Peyer's patch (tissue), 4 donors: ENCODE measurements around the gene CERT1. TPM values are rescaled to one million over a fixed set of nuclear protein-coding genes. Genes with fewer than 3 reads are reported as not detected.

Experiments used
- DNase-seq, 3 donors: peaks; one replicate each; pipeline ENCODE4 v3.0.0-alpha.2; 2017 to 2019
- H3K27ac ChIP-seq, 4 donors: fragments of 200-600 bp; sonication (generic); one replicate each; pipeline ENCODE4 v1.5.1; 2016 to 2019
- H3K27me3 ChIP-seq, 2 donors: fragments of 200-600 bp; sonication (generic); one replicate each; pipeline ENCODE4 v1.5.1; 2019
- H3K36me3 ChIP-seq, 3 donors: fragments of 200-600 bp; sonication (generic); one replicate each; pipeline ENCODE4 v1.5.1; 2016 to 2019
- H3K4me1 ChIP-seq, 4 donors: fragments of 200-600 bp; sonication (generic); one replicate each; pipeline ENCODE4 v1.5.1; 2016 to 2019
- H3K4me3 ChIP-seq, 4 donors: fragments of 200-600 bp; sonication (generic); 1 replicate in 3 of 4; 2 replicates in 1 of 4; pipeline ENCODE4 v1.5.1; 2016 to 2019; ENCODE audit warnings: mild to moderate bottlenecking in 1 of 4
- H3K9me3 ChIP-seq, 4 donors: fragments of 200-600 bp; sonication (generic); one replicate each; pipeline ENCODE4 v1.5.1; 2016 to 2019; ENCODE audit warnings: mild to moderate bottlenecking in 1 of 4
- POLR2A ChIP-seq, 2 donors: fragments of 450-650 bp; IDR thresholded peaks; one replicate each; pipeline ENCODE4 v1.5.1; 2017; ENCODE audit warnings: antibody characterized with exemption in 2 of 2, mild to moderate bottlenecking in 2 of 2, moderate library complexity in 2 of 2
- total RNA-seq, 4 donors: library from RNA; depleted of rRNA; stranded (reverse); fragments of >200 nt; gene quantifications; one replicate each; pipeline ENCODE4 v1.1.0, GENCODE V29; 2016
- TF ChIP-seq, protein P1 (sequence below), 6 experiments: fragments of 450-650 bp in 4 of 6; fragments of 200-600 bp in 2 of 6; sonication (generic) in 1 of 6; IDR thresholded peaks; one replicate each; pipeline ENCODE4 v1.5.1; 2017 to 2019; ENCODE audit warnings: antibody characterized with exemption in 6 of 6, mild to moderate bottlenecking in 3 of 6, moderate library complexity in 1 of 6

The CERT1 gene
- total RNA-seq, 4 donors from 2014 or later, result 32.2 to 52.0 (median 39.6) TPM

DNA sequence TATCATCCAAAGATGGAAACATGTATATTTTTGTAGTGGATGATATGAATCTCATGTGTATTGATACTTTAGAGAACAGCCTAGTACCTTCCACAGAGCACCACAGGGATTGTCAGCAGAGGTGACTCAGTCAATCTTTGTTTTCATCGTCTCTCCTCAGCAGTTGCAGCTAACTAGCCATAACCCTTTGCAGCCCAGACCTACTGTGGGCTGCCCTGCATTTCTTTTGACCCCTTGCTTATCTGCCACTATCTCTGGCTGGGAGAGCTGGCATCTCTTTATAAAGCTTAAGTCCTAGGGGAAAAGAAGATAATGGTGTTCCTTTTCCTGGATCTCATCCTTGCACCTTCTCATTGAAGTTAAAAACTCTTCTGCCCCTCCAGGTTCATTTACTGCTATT is 145.7 kb downstream of the CERT1 start:
- no peak for TF ChIP-seq POLR2A (IDR thresholded peaks at IDR 0.05)
- TF ChIP-seq, protein P1, sequence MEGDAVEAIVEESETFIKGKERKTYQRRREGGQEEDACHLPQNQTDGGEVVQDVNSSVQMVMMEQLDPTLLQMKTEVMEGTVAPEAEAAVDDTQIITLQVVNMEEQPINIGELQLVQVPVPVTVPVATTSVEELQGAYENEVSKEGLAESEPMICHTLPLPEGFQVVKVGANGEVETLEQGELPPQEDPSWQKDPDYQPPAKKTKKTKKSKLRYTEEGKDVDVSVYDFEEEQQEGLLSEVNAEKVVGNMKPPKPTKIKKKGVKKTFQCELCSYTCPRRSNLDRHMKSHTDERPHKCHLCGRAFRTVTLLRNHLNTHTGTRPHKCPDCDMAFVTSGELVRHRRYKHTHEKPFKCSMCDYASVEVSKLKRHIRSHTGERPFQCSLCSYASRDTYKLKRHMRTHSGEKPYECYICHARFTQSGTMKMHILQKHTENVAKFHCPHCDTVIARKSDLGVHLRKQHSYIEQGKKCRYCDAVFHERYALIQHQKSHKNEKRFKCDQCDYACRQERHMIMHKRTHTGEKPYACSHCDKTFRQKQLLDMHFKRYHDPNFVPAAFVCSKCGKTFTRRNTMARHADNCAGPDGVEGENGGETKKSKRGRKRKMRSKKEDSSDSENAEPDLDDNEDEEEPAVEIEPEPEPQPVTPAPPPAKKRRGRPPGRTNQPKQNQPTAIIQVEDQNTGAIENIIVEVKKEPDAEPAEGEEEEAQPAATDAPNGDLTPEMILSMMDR (IDR thresholded peaks at IDR 0.05), result no peak
- Histone ChIP-seq H3K36me3 (peaks cover 0 to 18% (median 0%) of the 10 kb centered on the region in 3 donors), H3K27me3 (no peaks in the 10 kb centered on the region)

DNA sequence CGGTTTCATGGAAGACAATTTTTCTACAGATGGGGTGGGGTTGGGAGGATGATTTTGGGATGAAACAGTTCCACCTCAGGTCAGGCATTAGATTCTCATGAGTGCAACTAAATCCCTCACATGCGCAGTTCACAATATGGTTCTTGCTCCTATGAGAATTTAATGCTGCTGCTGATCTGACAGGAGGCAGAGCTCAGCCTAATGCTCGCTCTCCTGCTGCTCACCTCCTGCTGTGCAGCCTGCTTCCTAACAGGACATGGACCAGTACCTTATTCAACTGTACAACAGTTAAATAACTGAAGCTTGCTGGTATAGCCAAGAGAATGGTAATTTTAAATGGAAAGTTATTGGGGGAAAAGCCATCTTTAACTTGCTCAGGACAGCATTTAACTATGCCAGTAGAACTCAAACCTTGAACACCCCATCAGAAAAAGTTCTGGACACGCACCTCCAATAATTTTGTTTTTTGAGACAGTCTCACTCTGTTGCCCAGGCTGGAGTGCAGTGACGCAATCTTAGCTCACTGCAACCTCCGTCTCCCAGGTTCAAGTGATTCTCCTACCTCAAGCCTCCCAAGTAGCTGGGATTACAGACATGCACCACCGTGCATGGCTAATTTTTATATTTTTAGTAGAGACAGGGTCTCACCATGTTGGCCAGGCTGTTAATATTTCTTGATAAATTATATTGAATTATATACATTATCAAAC is 146.7 kb downstream of the CERT1 start:
- H3K27me3 ChIP-seq, result no peaks in the 10 kb centered on the region
- TF ChIP-seq, protein P1 (IDR thresholded peaks at IDR 0.05), result no peak
- TF ChIP-seq POLR2A (IDR thresholded peaks at IDR 0.05), result no peak
- no peaks in the 10 kb centered on the region for H3K4me1 ChIP-seq
- no peak for DNase-seq
- H3K9me3 ChIP-seq, result no peaks in the 10 kb centered on the region
- H3K27ac ChIP-seq, result no peak overlapping the region
- peaks cover 0 to 28% (median 0%) of the 10 kb centered on the region in 3 donors for H3K36me3 ChIP-seq
- no peak overlapping the region for H3K4me3 ChIP-seq

More for the DNA sequence above, 145.7 kb downstream of the CERT1 start:
- no peak for DNase-seq
- Histone ChIP-seq H3K4me3 (no peak overlapping the region), H3K27ac (no peak overlapping the region), H3K9me3 (no peaks in the 10 kb centered on the region), H3K4me1 (no peaks in the 10 kb centered on the region)

DNA sequence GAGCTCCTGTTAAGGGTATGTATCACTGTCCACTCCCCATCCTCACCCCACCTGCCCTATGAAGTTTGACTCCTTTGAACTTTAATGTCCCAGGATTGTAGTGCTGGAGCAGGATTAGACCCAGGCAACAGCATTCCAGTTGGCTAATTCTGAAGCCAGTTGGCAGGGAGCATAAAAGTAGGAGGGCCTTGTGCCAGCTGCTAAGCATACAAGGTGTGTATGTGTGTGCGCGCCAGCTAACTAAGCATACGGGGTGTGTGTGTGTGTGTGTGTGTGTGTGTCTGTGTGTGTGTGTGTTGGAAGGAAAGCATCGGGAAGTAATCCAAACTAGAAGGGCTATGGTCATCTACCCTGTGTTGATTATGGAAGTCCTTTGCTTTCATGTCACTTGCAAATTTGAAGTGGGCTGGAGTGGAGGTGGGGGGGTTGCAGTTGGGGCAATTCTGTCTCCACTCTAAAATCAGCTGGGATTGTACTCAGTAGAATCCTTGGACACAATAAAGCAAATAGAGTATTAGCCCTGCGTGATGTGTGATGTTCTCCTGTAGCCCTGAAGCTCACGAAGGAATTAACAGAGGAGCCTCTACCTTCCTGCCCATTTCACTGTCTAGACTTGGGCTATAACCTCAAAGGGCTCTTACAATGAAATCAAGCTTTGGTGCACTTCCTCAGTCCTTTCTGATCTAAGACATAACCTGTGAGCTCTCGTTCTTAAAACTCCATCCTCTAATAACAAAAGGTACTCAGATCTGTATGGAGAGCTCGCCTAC is 147.5 kb downstream of the CERT1 start:
- H3K27me3 ChIP-seq, result no peaks in the 10 kb centered on the region
- no peak overlapping the region for H3K4me3 ChIP-seq
- H3K4me1 ChIP-seq, result no peaks in the 10 kb centered on the region
- TF ChIP-seq, protein P1 (IDR thresholded peaks at IDR 0.05), result no peak
- no peak for TF ChIP-seq POLR2A (IDR thresholded peaks at IDR 0.05)
- DNase-seq, result peak in 2 of 3 donors; percentile 48 to 54
- no peak overlapping the region for H3K27ac ChIP-seq
- H3K36me3 ChIP-seq, result peaks cover 0 to 36% (median 0%) of the 10 kb centered on the region in 3 donors
- H3K9me3 ChIP-seq, result no peaks in the 10 kb centered on the region

DNA sequence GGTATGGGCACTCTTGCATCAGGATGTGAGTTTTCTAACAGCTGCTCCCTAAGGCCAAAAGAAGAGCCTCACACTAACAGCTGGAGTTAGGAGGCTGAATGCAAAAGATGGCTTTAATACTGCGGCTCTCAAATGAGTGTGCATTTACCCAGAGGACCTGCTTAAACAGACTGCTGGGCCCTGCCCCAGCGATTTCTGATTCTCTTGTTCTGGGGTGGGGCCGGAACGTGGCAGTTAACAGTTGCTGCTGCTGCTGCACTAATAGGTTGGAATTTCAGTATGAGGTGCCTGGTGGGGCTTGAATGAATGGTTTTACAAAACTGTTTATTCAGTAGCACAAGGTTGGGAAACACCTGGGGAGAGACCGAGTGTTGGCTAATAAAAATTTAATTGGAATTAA is 148.3 kb downstream of the CERT1 start:
- peaks cover 0 to 44% (median 0%) of the 10 kb centered on the region in 3 donors for H3K36me3 ChIP-seq
- no peaks in the 10 kb centered on the region for H3K9me3 ChIP-seq
- H3K4me1 ChIP-seq, result no peaks in the 10 kb centered on the region
- no peak for DNase-seq
- no peak overlapping the region for H3K27ac ChIP-seq
- no peaks in the 10 kb centered on the region for H3K27me3 ChIP-seq
- no peak overlapping the region for H3K4me3 ChIP-seq
- TF ChIP-seq POLR2A (IDR thresholded peaks at IDR 0.05), result no peak
- TF ChIP-seq, protein P1 (IDR thresholded peaks at IDR 0.05), result no peak

DNA sequence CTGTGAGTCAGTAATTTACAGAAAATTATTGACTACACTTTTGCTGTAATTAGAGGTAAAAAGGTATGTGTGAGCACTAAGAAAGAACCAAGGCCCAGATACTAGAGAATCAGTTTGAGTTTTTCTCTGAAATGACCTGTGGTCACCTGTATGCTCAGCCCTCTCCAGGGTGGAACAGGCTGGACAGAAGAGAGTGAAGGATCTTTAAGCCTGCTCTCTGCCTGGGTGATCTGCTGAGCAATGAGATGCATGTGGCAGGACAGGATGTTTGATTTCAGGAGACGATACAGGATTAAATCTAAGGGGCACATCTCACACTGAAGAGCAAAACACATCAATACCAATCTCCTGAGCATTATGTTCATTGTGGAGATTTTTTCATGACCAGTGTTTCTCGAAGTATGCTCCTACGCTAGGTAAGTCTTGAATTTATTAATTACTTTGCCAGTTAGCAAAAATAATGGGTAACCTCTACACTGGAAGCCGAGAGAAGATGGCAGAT is 148.9 kb downstream of the CERT1 start:
- Histone ChIP-seq H3K9me3 (no peaks in the 10 kb centered on the region), H3K27me3 (no peaks in the 10 kb centered on the region), H3K4me1 (no peaks in the 10 kb centered on the region), H3K27ac (no peak overlapping the region), H3K4me3 (no peak overlapping the region), H3K36me3 (peaks cover 0 to 50% (median 0%) of the 10 kb centered on the region in 3 donors)
- no peak for DNase-seq
- TF ChIP-seq, protein P1 (IDR thresholded peaks at IDR 0.05), result no peak
- no peak for TF ChIP-seq POLR2A (IDR thresholded peaks at IDR 0.05)
